Measurements from ENCODE around the gene GHRH.

Gene GHRH

GRCh38 chr20:37308086-37309050 lies 46.8 kb upstream of the GHRH start:
- H3K9me3 ChIP-seq (replicated peaks in 1 of 2; ENCODE audit: control insufficient read depth in 2 of 2, insufficient read depth in 1 of 2, low read depth in 1 of 2, low read length in 2 of 2) = peaks cover 0 to 3% of the 10 kb centered on the region in 2 donors
- no peak overlapping the region for H2AFZ ChIP-seq (ENCODE audit: low read length)
- no peak overlapping the region for H2BK120ac ChIP-seq (ENCODE audit: low read depth, low read length)
- no peak overlapping the region for H3K27ac ChIP-seq (replicated peaks; ENCODE audit: low read length)
- H4K8ac ChIP-seq (ENCODE audit: low read depth, low read length) = no peak overlapping the region
- no peak overlapping the region for H2BK12ac ChIP-seq (ENCODE audit: low read length)
- peaks cover 0 to 19% of the 10 kb centered on the region in 2 donors for H3K4me1 ChIP-seq (ENCODE audit: control insufficient read depth in 2 of 2, insufficient read depth in 1 of 2, low read depth in 1 of 2, low read length in 2 of 2)
- H4K91ac ChIP-seq (ENCODE audit: low read depth, low read length, poor library complexity) = no peak overlapping the region
- no peaks in the 10 kb centered on the region for H3K27me3 ChIP-seq (ENCODE audit: control insufficient read depth in 3 of 3, insufficient read depth in 3 of 3, low read depth in 1 of 3, low read length in 3 of 3)
- H2BK15ac ChIP-seq (ENCODE audit: low read length) = peak overlapping the region; percentile 78
- H3K23ac ChIP-seq (ENCODE audit: low read depth, low read length, poor library complexity) = no peak overlapping the region
- peaks cover 7% of the 10 kb centered on the region for H3K79me1 ChIP-seq (ENCODE audit: low read depth, low read length)
- no peak overlapping the region for H3K4me2 ChIP-seq (ENCODE audit: insufficient read depth, low read length, poor library complexity, severe bottlenecking)
- no peak overlapping the region for H2BK5ac ChIP-seq (ENCODE audit: low read length)
- H3K36me3 ChIP-seq (replicated peaks in 1 of 2; ENCODE audit: control insufficient read depth in 2 of 2, insufficient read depth in 2 of 2, low read length in 2 of 2) = peaks cover 10 to 83% of the 10 kb centered on the region in 2 donors
- no peak overlapping the region for H3K4me3 ChIP-seq (ENCODE audit: low read length in 2 of 2)
- DNase-seq (ENCODE audit: low spot score) = no peak
- no peak overlapping the region for H3K14ac ChIP-seq (ENCODE audit: low read length)
- no peak overlapping the region for H3K18ac ChIP-seq (ENCODE audit: low read length)
- no CpG with 5 or more reads among the region's 8 CpGs for WGBS, 2 donors (ENCODE audit: extremely low coverage in 2 of 2, insufficient read length in 2 of 2, insufficient replicate concordance in 1 of 2)
- peak overlapping the region; percentile 13 for H2AK5ac ChIP-seq (ENCODE audit: low read depth, low read length)
- no peak overlapping the region for H3K4ac ChIP-seq (ENCODE audit: low read length)
- no peak overlapping the region for H3K9ac ChIP-seq (ENCODE audit: low read depth, low read length, poor library complexity)

GRCh38 chr20:37305839-37306238 lies 44.2 kb upstream of the GHRH start:
- no peaks in the 10 kb centered on the region for H3K27me3 ChIP-seq (ENCODE audit: control insufficient read depth in 3 of 3, insufficient read depth in 3 of 3, low read depth in 1 of 3, low read length in 3 of 3)
- H2BK15ac ChIP-seq (ENCODE audit: low read length) = no peak overlapping the region
- H3K4me1 ChIP-seq (ENCODE audit: control insufficient read depth in 2 of 2, insufficient read depth in 1 of 2, low read depth in 1 of 2, low read length in 2 of 2) = peaks cover 0 to 16% of the 10 kb centered on the region in 2 donors
- no peak overlapping the region for H3K4ac ChIP-seq (ENCODE audit: low read length)
- H3K9me3 ChIP-seq (replicated peaks in 1 of 2; ENCODE audit: control insufficient read depth in 2 of 2, insufficient read depth in 1 of 2, low read depth in 1 of 2, low read length in 2 of 2) = peaks cover 0 to 3% of the 10 kb centered on the region in 2 donors
- no peak for DNase-seq (ENCODE audit: low spot score)
- no peak overlapping the region for H2BK120ac ChIP-seq (ENCODE audit: low read depth, low read length)
- no peak overlapping the region for H3K18ac ChIP-seq (ENCODE audit: low read length)
- no peak overlapping the region for H4K8ac ChIP-seq (ENCODE audit: low read depth, low read length)
- H2BK12ac ChIP-seq (ENCODE audit: low read length) = no peak overlapping the region
- H3K4me2 ChIP-seq (ENCODE audit: insufficient read depth, low read length, poor library complexity, severe bottlenecking) = no peak overlapping the region
- H2AK5ac ChIP-seq (ENCODE audit: low read depth, low read length) = no peak overlapping the region
- H4K91ac ChIP-seq (ENCODE audit: low read depth, low read length, poor library complexity) = no peak overlapping the region
- H3K27ac ChIP-seq (replicated peaks; ENCODE audit: low read length) = no peak overlapping the region
- WGBS, 2 donors (ENCODE audit: extremely low coverage in 2 of 2, insufficient read length in 2 of 2, insufficient replicate concordance in 1 of 2) = no CpG with 5 or more reads among the region's 3 CpGs
- H3K9ac ChIP-seq (ENCODE audit: low read depth, low read length, poor library complexity) = no peak overlapping the region
- peaks cover 21 to 94% of the 10 kb centered on the region in 2 donors for H3K36me3 ChIP-seq (replicated peaks in 1 of 2; ENCODE audit: control insufficient read depth in 2 of 2, insufficient read depth in 2 of 2, low read length in 2 of 2)
- no peak overlapping the region for H3K14ac ChIP-seq (ENCODE audit: low read length)
- H3K4me3 ChIP-seq (ENCODE audit: low read length in 2 of 2) = no peak overlapping the region
- H2BK5ac ChIP-seq (ENCODE audit: low read length) = no peak overlapping the region
- no peak overlapping the region for H2AFZ ChIP-seq (ENCODE audit: low read length)
- peaks cover under 1% of the 10 kb centered on the region for H3K79me1 ChIP-seq (ENCODE audit: low read depth, low read length)
- H3K23ac ChIP-seq (ENCODE audit: low read depth, low read length, poor library complexity) = no peak overlapping the region

- H2BK15ac ChIP-seq (ENCODE audit: low read length) = no peak overlapping the region
- H4K91ac ChIP-seq (ENCODE audit: low read depth, low read length, poor library complexity) = no peak overlapping the region
- peaks cover 20 to 94% of the 10 kb centered on the region in 2 donors for H3K36me3 ChIP-seq (replicated peaks in 1 of 2; ENCODE audit: control insufficient read depth in 2 of 2, insufficient read depth in 2 of 2, low read length in 2 of 2)
- H3K23ac ChIP-seq (ENCODE audit: low read depth, low read length, poor library complexity) = no peak overlapping the region
- peaks cover 0 to 3% of the 10 kb centered on the region in 2 donors for H3K9me3 ChIP-seq (replicated peaks in 1 of 2; ENCODE audit: control insufficient read depth in 2 of 2, insufficient read depth in 1 of 2, low read depth in 1 of 2, low read length in 2 of 2)
- no peak overlapping the region for H4K8ac ChIP-seq (ENCODE audit: low read depth, low read length)
- no peaks in the 10 kb centered on the region for H3K27me3 ChIP-seq (ENCODE audit: control insufficient read depth in 3 of 3, insufficient read depth in 3 of 3, low read depth in 1 of 3, low read length in 3 of 3)
- H3K4ac ChIP-seq (ENCODE audit: low read length) = no peak overlapping the region
- H2BK5ac ChIP-seq (ENCODE audit: low read length) = no peak overlapping the region
- peaks cover 0 to 10% of the 10 kb centered on the region in 2 donors for H3K4me1 ChIP-seq (ENCODE audit: control insufficient read depth in 2 of 2, insufficient read depth in 1 of 2, low read depth in 1 of 2, low read length in 2 of 2)
- no CpG with 5 or more reads among the region's 6 CpGs for WGBS, 2 donors (ENCODE audit: extremely low coverage in 2 of 2, insufficient read length in 2 of 2, insufficient replicate concordance in 1 of 2)
- H3K4me2 ChIP-seq (ENCODE audit: insufficient read depth, low read length, poor library complexity, severe bottlenecking) = no peak overlapping the region
- no peak overlapping the region for H3K18ac ChIP-seq (ENCODE audit: low read length)
- no peak overlapping the region for H3K27ac ChIP-seq (replicated peaks; ENCODE audit: low read length)
- H3K9ac ChIP-seq (ENCODE audit: low read depth, low read length, poor library complexity) = no peak overlapping the region
- no peak overlapping the region for H2AK5ac ChIP-seq (ENCODE audit: low read depth, low read length)
- H2AFZ ChIP-seq (ENCODE audit: low read length) = no peak overlapping the region
- no peak for DNase-seq (ENCODE audit: low spot score)
- no peak overlapping the region for H2BK12ac ChIP-seq (ENCODE audit: low read length)
- no peak overlapping the region for H3K4me3 ChIP-seq (ENCODE audit: low read length in 2 of 2)
- no peak overlapping the region for H3K14ac ChIP-seq (ENCODE audit: low read length)
- H3K79me1 ChIP-seq (ENCODE audit: low read depth, low read length) = no peaks in the 10 kb centered on the region
- H2BK120ac ChIP-seq (ENCODE audit: low read depth, low read length) = no peak overlapping the region
Measured at GRCh38 chr20:37305079-37305478, 43.5 kb upstream of the GHRH start.

- Histone ChIP-seq H2BK15ac (ENCODE audit: low read length) (no peak overlapping the region), H3K9me3 (replicated peaks in 1 of 2; ENCODE audit: control insufficient read depth in 2 of 2, insufficient read depth in 1 of 2, low read depth in 1 of 2, low read length in 2 of 2) (peaks cover 0 to 3% of the 10 kb centered on the region in 2 donors), H3K9ac (ENCODE audit: low read depth, low read length, poor library complexity) (no peak overlapping the region), H3K4ac (ENCODE audit: low read length) (no peak overlapping the region), H3K23ac (ENCODE audit: low read depth, low read length, poor library complexity) (no peak overlapping the region), H3K27ac (replicated peaks; ENCODE audit: low read length) (no peak overlapping the region), H3K79me1 (ENCODE audit: low read depth, low read length) (no peaks in the 10 kb centered on the region), H3K27me3 (ENCODE audit: control insufficient read depth in 3 of 3, insufficient read depth in 3 of 3, low read depth in 1 of 3, low read length in 3 of 3) (no peaks in the 10 kb centered on the region), H2BK12ac (ENCODE audit: low read length) (no peak overlapping the region), H3K4me3 (ENCODE audit: low read length in 2 of 2) (no peak overlapping the region), H4K8ac (ENCODE audit: low read depth, low read length) (no peak overlapping the region), H3K18ac (ENCODE audit: low read length) (no peak overlapping the region), H4K91ac (ENCODE audit: low read depth, low read length, poor library complexity) (no peak overlapping the region), H2BK120ac (ENCODE audit: low read depth, low read length) (no peak overlapping the region), H3K4me1 (ENCODE audit: control insufficient read depth in 2 of 2, insufficient read depth in 1 of 2, low read depth in 1 of 2, low read length in 2 of 2) (peaks cover 0 to 11% of the 10 kb centered on the region in 2 donors), H3K14ac (ENCODE audit: low read length) (no peak overlapping the region), H3K4me2 (ENCODE audit: insufficient read depth, low read length, poor library complexity, severe bottlenecking) (no peak overlapping the region), H2AK5ac (ENCODE audit: low read depth, low read length) (no peak overlapping the region), H2AFZ (ENCODE audit: low read length) (no peak overlapping the region), H2BK5ac (ENCODE audit: low read length) (no peak overlapping the region), H3K36me3 (replicated peaks in 1 of 2; ENCODE audit: control insufficient read depth in 2 of 2, insufficient read depth in 2 of 2, low read length in 2 of 2) (peaks cover 17 to 93% of the 10 kb centered on the region in 2 donors)
- no peak for DNase-seq (ENCODE audit: low spot score)
- WGBS, 2 donors (ENCODE audit: extremely low coverage in 2 of 2, insufficient read length in 2 of 2, insufficient replicate concordance in 1 of 2) = no CpG with 5 or more reads among the region's 4 CpGs
Measured at GRCh38 chr20:37303637-37304036, 42.0 kb upstream of the GHRH start.
